ENCODE measurements around the gene RUFY3. TPM values are rescaled to one million over a fixed set of nuclear protein-coding genes. Genes with fewer than 3 reads are reported as not detected.

Gene RUFY3
- total and polyA plus RNA-seq, 4 donors: 9.2 to 35.2 (median 15.0) TPM

- H3K9ac ChIP-seq (ENCODE audit: low read depth in 1 of 2, low read length in 2 of 2): no peak overlapping the region
- TF ChIP-seq JUND (IDR thresholded peaks at IDR 0.05) (no peak), ZBTB33 (IDR thresholded peaks at IDR 0.05) (no peak), HNF4A (conservative IDR thresholded peaks at IDR 0.05) (no peak), YY1 (IDR thresholded peaks at IDR 0.05) (no peak), EGR1 (IDR thresholded peaks at IDR 0.05; ENCODE audit: low read depth in 2 of 2) (no peak), ATF3 (IDR thresholded peaks at IDR 0.05) (no peak), HNF4G (IDR thresholded peaks at IDR 0.05) (no peak), FOXA2 (IDR thresholded peaks at IDR 0.05) (no peak), RAD21 (IDR thresholded peaks at IDR 0.05) (no peak), RXRA (IDR thresholded peaks at IDR 0.05) (no peak), TAF1 (conservative IDR thresholded peaks at IDR 0.05) (no peak), CTCF (IDR thresholded peaks at IDR 0.05; ENCODE audit: low read depth, low read length, missing input control) (no peak), FOXA1 (IDR thresholded peaks at IDR 0.05) (no peak), REST (IDR thresholded peaks at IDR 0.05) (no peak), GABPA (IDR thresholded peaks at IDR 0.05 in 1 of 2, conservative IDR thresholded peaks at IDR 0.05 in 1 of 2) (no peak)
- H3K9me3 ChIP-seq (ENCODE audit: control insufficient read depth in 4 of 4, low read length in 3 of 4): no peaks in the 10 kb centered on the region
- no peak for DNase-seq (ENCODE audit: low spot score)
- no peak overlapping the region for H3K27ac ChIP-seq (ENCODE audit: low read depth in 1 of 2, low read length in 2 of 2)
- no peaks in the 10 kb centered on the region for H3K27me3 ChIP-seq (ENCODE audit: control insufficient read depth in 4 of 4, insufficient read depth in 4 of 4, low read length in 3 of 4)
- H3K4me3 ChIP-seq (ENCODE audit: low read depth in 1 of 3, low read length in 3 of 3): no peak overlapping the region
- WGBS: 86% methylated on average over 1 of the region's 1 CpG
- no peaks in the 10 kb centered on the region for H3K36me3 ChIP-seq (ENCODE audit: control insufficient read depth in 4 of 4, insufficient read depth in 3 of 4, low read depth in 1 of 4, low read length in 3 of 4)
- peaks cover 0 to 2% (median 0%) of the 10 kb centered on the region in 4 donors for H3K4me1 ChIP-seq (ENCODE audit: control insufficient read depth in 4 of 4, insufficient read depth in 4 of 4, low read length in 3 of 4)
Measured at GRCh38 chr4:70674731-70675130, 47.0 kb upstream of the RUFY3 start.

GRCh38 chr4:70676554-70677090 lies 45.1 kb upstream of the RUFY3 start:
- DNase-seq (ENCODE audit: low spot score): no peak
- Histone ChIP-seq H3K27ac (ENCODE audit: low read depth in 1 of 2, low read length in 2 of 2) (no peak overlapping the region), H3K4me3 (ENCODE audit: low read depth in 1 of 3, low read length in 3 of 3) (no peak overlapping the region), H3K36me3 (ENCODE audit: control insufficient read depth in 4 of 4, insufficient read depth in 3 of 4, low read depth in 1 of 4, low read length in 3 of 4) (no peaks in the 10 kb centered on the region), H3K27me3 (ENCODE audit: control insufficient read depth in 4 of 4, insufficient read depth in 4 of 4, low read length in 3 of 4) (no peaks in the 10 kb centered on the region), H3K4me1 (ENCODE audit: control insufficient read depth in 4 of 4, insufficient read depth in 4 of 4, low read length in 3 of 4) (peaks cover 0 to 1% (median 0%) of the 10 kb centered on the region in 4 donors), H3K9me3 (ENCODE audit: control insufficient read depth in 4 of 4, low read length in 3 of 4) (no peaks in the 10 kb centered on the region), H3K9ac (ENCODE audit: low read depth in 1 of 2, low read length in 2 of 2) (no peak overlapping the region)
- WGBS: 93% methylated on average over 6 of the region's 6 CpGs
- TF ChIP-seq GABPA (IDR thresholded peaks at IDR 0.05 in 1 of 2, conservative IDR thresholded peaks at IDR 0.05 in 1 of 2): no peak
- no peak for TF ChIP-seq MAX (IDR thresholded peaks at IDR 0.05)
- TF ChIP-seq HNF4G (IDR thresholded peaks at IDR 0.05): no peak
- TF ChIP-seq RXRA (IDR thresholded peaks at IDR 0.05): no peak
- no peak for TF ChIP-seq FOXA2 (IDR thresholded peaks at IDR 0.05)
- TF ChIP-seq JUND (IDR thresholded peaks at IDR 0.05): no peak
- TF ChIP-seq YY1 (IDR thresholded peaks at IDR 0.05): no peak
- no peak for TF ChIP-seq TAF1 (conservative IDR thresholded peaks at IDR 0.05)
- no peak for TF ChIP-seq RAD21 (IDR thresholded peaks at IDR 0.05)
- TF ChIP-seq EGR1 (IDR thresholded peaks at IDR 0.05; ENCODE audit: low read depth in 2 of 2): no peak
- no peak for TF ChIP-seq FOXA1 (IDR thresholded peaks at IDR 0.05)
- no peak for TF ChIP-seq CTCF (IDR thresholded peaks at IDR 0.05; ENCODE audit: low read depth, low read length, missing input control)
- TF ChIP-seq HNF4A (conservative IDR thresholded peaks at IDR 0.05): no peak
- TF ChIP-seq ZBTB33 (IDR thresholded peaks at IDR 0.05): no peak
